ENCODE results near the gene CCDC197.

Gene CCDC197

GRCh38 chr14:93960774-93961438 lies 36.2 kb upstream of the CCDC197 start:
- DNase-seq (ENCODE audit: extremely low read depth in 1 of 2, low read depth in 1 of 2) = no peak

GRCh38 chr14:93961620-93962019 lies 35.5 kb upstream of the CCDC197 start:
- no peak for DNase-seq (ENCODE audit: extremely low read depth in 1 of 2, low read depth in 1 of 2)

GRCh38 chr14:93962701-93963601 lies 34.1 kb upstream of the CCDC197 start:
- DNase-seq (ENCODE audit: extremely low read depth in 1 of 2, low read depth in 1 of 2) = peak in 1 of 2 donors; percentile 53

GRCh38 chr14:93963692-93964091 lies 33.4 kb upstream of the CCDC197 start:
- no peak for DNase-seq (ENCODE audit: extremely low read depth in 1 of 2, low read depth in 1 of 2)

GRCh38 chr14:93964281-93964680 lies 32.8 kb upstream of the CCDC197 start:
- DNase-seq (ENCODE audit: extremely low read depth in 1 of 2, low read depth in 1 of 2) = no peak

- no peak for DNase-seq (ENCODE audit: extremely low read depth in 1 of 2, low read depth in 1 of 2)
These were observed 32.2 kb upstream of the CCDC197 start for GRCh38 chr14:93964820-93965286.

- no peak for DNase-seq (ENCODE audit: extremely low read depth in 1 of 2, low read depth in 1 of 2)
These were observed 31.7 kb upstream of the CCDC197 start for GRCh38 chr14:93965287-93965821.

- DNase-seq (ENCODE audit: extremely low read depth in 1 of 2, low read depth in 1 of 2) = no peak
These were observed 31.1 kb upstream of the CCDC197 start for GRCh38 chr14:93965946-93966474.

- DNase-seq (ENCODE audit: extremely low read depth in 1 of 2, low read depth in 1 of 2) = no peak
These were observed 29.4 kb upstream of the CCDC197 start for GRCh38 chr14:93967637-93968250.

- DNase-seq (ENCODE audit: extremely low read depth in 1 of 2, low read depth in 1 of 2) = no peak
These were observed 27.8 kb upstream of the CCDC197 start for GRCh38 chr14:93969082-93969828.

GRCh38 chr14:93970585-93970964 lies 26.5 kb upstream of the CCDC197 start:
- DNase-seq (ENCODE audit: extremely low read depth in 1 of 2, low read depth in 1 of 2) = peak in 1 of 2 donors; percentile 51

- DNase-seq (ENCODE audit: extremely low read depth in 1 of 2, low read depth in 1 of 2) = peak; percentile 52 to 66
These were observed 26.0 kb upstream of the CCDC197 start for GRCh38 chr14:93970965-93971634.

- no peak for DNase-seq (ENCODE audit: extremely low read depth in 1 of 2, low read depth in 1 of 2)
These were observed 25.5 kb upstream of the CCDC197 start for GRCh38 chr14:93971635-93972027.

- DNase-seq (ENCODE audit: extremely low read depth in 1 of 2, low read depth in 1 of 2) = no peak
These were observed 24.4 kb upstream of the CCDC197 start for GRCh38 chr14:93972618-93973205.

- no peak for DNase-seq (ENCODE audit: extremely low read depth in 1 of 2, low read depth in 1 of 2)
These were observed 23.5 kb upstream of the CCDC197 start for GRCh38 chr14:93973607-93974006.

GRCh38 chr14:93974299-93974698 lies 22.8 kb upstream of the CCDC197 start:
- DNase-seq (ENCODE audit: extremely low read depth in 1 of 2, low read depth in 1 of 2) = no peak

GRCh38 chr14:93974833-93975232 lies 22.3 kb upstream of the CCDC197 start:
- no peak for DNase-seq (ENCODE audit: extremely low read depth in 1 of 2, low read depth in 1 of 2)

- DNase-seq (ENCODE audit: extremely low read depth in 1 of 2, low read depth in 1 of 2) = no peak
These were observed 21.2 kb upstream of the CCDC197 start for GRCh38 chr14:93975791-93976476.

All from stimulated activated CD8-positive, alpha-beta memory T cell treated with anti-CD3 and anti-CD28 coated beads, Interleukin-7, amount 100 ng/mL, for 48 hours (primary cell).